GM23248 (cell line): ENCODE results near the gene UPK3B.
"Not testable (repeated sequence)": the region's sequence is repeated elsewhere in the genome, so short reads cannot be mapped to it uniquely, and the experiment has no call there.

ENCODE experiments used
- EZH2 ChIP-seq: fragments of 200-600 bp; sonication (generic); IDR thresholded peaks from 2 replicates; pipeline ENCODE4 v1.6.1; 2018; ENCODE audit warnings: antibody characterized with exemption, mild to moderate bottlenecking; ENCODE audit not compliant: insufficient read depth, poor library complexity, severe bottlenecking
- EZH2phosphoT487 ChIP-seq: fragments of 200-600 bp; sonication (generic); IDR thresholded peaks from 2 replicates; pipeline ENCODE4 v1.6.1; 2018; ENCODE audit warnings: antibody characterized with exemption, moderate library complexity, mild to moderate bottlenecking, low read depth; ENCODE audit not compliant: insufficient read depth

DNA sequence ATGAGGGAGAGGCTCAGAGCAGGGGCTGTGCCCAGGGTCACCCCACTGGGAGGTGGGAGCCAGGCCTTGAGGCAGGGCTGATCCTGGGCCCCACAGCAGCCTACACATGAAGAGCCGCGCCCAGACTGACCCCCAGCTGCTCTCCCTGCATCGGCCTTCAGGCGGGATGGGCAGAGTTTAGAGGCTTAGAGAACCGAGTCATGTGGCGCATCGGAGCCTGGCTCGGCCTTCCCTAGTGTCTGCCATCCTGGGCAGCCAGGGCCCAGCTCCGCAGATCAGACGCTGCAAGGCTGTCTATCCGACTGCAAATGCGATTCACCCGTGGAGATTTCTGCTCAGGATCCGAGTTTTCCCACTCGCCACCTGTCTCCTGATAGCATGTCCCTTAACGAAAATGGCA, 7.5 kb upstream of the UPK3B start:
- not testable (repeated sequence) for TF ChIP-seq EZH2, EZH2phosphoT487
